Trophoblast cell (in vitro differentiated cells and primary cell): Measurements from ENCODE around the gene CDC42SE2.

Experiments used
- DNase-seq, 2 donors: peaks; one replicate each; pipeline ENCODE4 v3.0.0-alpha.2; 2016
- H2AFZ ChIP-seq: 2 replicates; pipeline ENCODE4 v1.6.1; 2013; ENCODE audit warnings: low read length, moderate library complexity, mild to moderate bottlenecking; ENCODE audit not compliant: insufficient read depth, poor library complexity
- H2AK5ac ChIP-seq: 2 replicates; pipeline ENCODE4 v1.6.1; 2013; ENCODE audit warnings: mild to moderate bottlenecking, low read length
- H2BK120ac ChIP-seq: 2 replicates; pipeline ENCODE4 v1.6.1; 2013; ENCODE audit warnings: low read length, mild to moderate bottlenecking, moderate library complexity; ENCODE audit not compliant: insufficient read depth, poor library complexity
- H2BK12ac ChIP-seq: 2 replicates; pipeline ENCODE4 v1.6.1; 2013; ENCODE audit warnings: mild to moderate bottlenecking, low read length, moderate library complexity
- H2BK5ac ChIP-seq: 2 replicates; pipeline ENCODE4 v1.6.1; 2013; ENCODE audit warnings: low read length, low read depth, moderate library complexity, mild to moderate bottlenecking; ENCODE audit not compliant: poor library complexity
- H3K14ac ChIP-seq: 2 replicates; pipeline ENCODE4 v1.6.1; 2013; ENCODE audit warnings: mild to moderate bottlenecking, low read length
- H3K18ac ChIP-seq: 2 replicates; pipeline ENCODE4 v1.6.1; 2013; ENCODE audit warnings: mild to moderate bottlenecking, low read length
- H3K23ac ChIP-seq: 2 replicates; pipeline ENCODE4 v1.6.1; 2013; ENCODE audit warnings: low read length
- H3K27ac ChIP-seq: 2 replicates; pipeline ENCODE4 v1.5.1; 2013; ENCODE audit warnings: low read depth, mild to moderate bottlenecking, inconsistent platforms, low read length, moderate library complexity
- H3K27me3 ChIP-seq: 2 replicates; pipeline ENCODE4 v1.6.1; 2013; ENCODE audit warnings: inconsistent platforms, mild to moderate bottlenecking, low read length, moderate library complexity; ENCODE audit not compliant: insufficient read depth
- H3K36me3 ChIP-seq, 2 experiments: 1 replicate in 1 of 2; 2 replicates in 1 of 2; pipeline ENCODE4 v1.6.1; 2013; ENCODE audit warnings: low read length in 2 of 2, mild to moderate bottlenecking in 2 of 2, moderate library complexity in 1 of 2; ENCODE audit not compliant: insufficient read depth in 2 of 2, control insufficient read depth in 1 of 2
- H3K4ac ChIP-seq: 2 replicates; pipeline ENCODE4 v1.6.1; 2013; ENCODE audit warnings: low read depth, mild to moderate bottlenecking, low read length, moderate library complexity
- H3K4me1 ChIP-seq, 2 experiments: 1 replicate in 1 of 2; 2 replicates in 1 of 2; pipeline ENCODE4 v1.6.1; 2013; ENCODE audit warnings: low read length in 2 of 2, mild to moderate bottlenecking in 2 of 2, moderate library complexity in 1 of 2; ENCODE audit not compliant: insufficient read depth in 2 of 2, control insufficient read depth in 1 of 2
- H3K4me2 ChIP-seq: 2 replicates; pipeline ENCODE4 v1.6.1; 2013; ENCODE audit warnings: inconsistent platforms, mild to moderate bottlenecking, low read length, moderate library complexity
- H3K4me3 ChIP-seq: 2 replicates; pipeline ENCODE4 v1.5.1; 2013; ENCODE audit warnings: mild to moderate bottlenecking, low read depth, low read length, inconsistent platforms
- H3K79me1 ChIP-seq: one replicate; pipeline ENCODE4 v1.6.1; 2013; ENCODE audit warnings: low read length
- H3K79me2 ChIP-seq: 2 replicates; pipeline ENCODE4 v1.6.1; 2013; ENCODE audit warnings: low read length, mild to moderate bottlenecking; ENCODE audit not compliant: control insufficient read depth, insufficient read depth, poor library complexity
- H3K9ac ChIP-seq: 2 replicates; pipeline ENCODE4 v1.6.1; 2013; ENCODE audit warnings: mild to moderate bottlenecking, low read length
- H3K9me3 ChIP-seq: 2 replicates; pipeline ENCODE4 v1.6.1; 2013; ENCODE audit warnings: low read depth, mild to moderate bottlenecking, control low read depth, inconsistent platforms, low read length; ENCODE audit not compliant: insufficient read depth
- H4K12ac ChIP-seq: 2 replicates; pipeline ENCODE4 v1.6.1; 2013; ENCODE audit warnings: low read depth, mild to moderate bottlenecking, low read length, moderate library complexity
- H4K8ac ChIP-seq: 2 replicates; pipeline ENCODE4 v1.6.1; 2013; ENCODE audit warnings: low read depth, mild to moderate bottlenecking, low read length, moderate library complexity
- H4K91ac ChIP-seq: one replicate; pipeline ENCODE4 v1.6.1; 2013; ENCODE audit warnings: low read depth, mild to moderate bottlenecking, low read length, moderate library complexity
- WGBS: extraction: QIAGEN DNeasy Blood & Tissue Kit; methylation state at CpG from one replicate; pipeline ENCODE4 v1.1.7; 2013; ENCODE audit warnings: missing lambda C conversion rate; ENCODE audit not compliant: insufficient read length, insufficient coverage; ENCODE audit errors: extremely low coverage; 5-methylcytosine and 5-hydroxymethylcytosine counted together

Gene CDC42SE2

GRCh38 chr5:131303537-131303936 is 39.7 kb downstream of the CDC42SE2 start:
- H3K9me3 ChIP-seq = no peaks in the 10 kb centered on the region
- DNase-seq = peak; percentile 66 to 90
- H3K27me3 ChIP-seq = no peaks in the 10 kb centered on the region
- WGBS = no CpG with 5 or more reads among the region's 1 CpG
- no peak overlapping the region for H2AFZ ChIP-seq
- H4K91ac ChIP-seq = no peak overlapping the region
- H2AK5ac ChIP-seq = no peak overlapping the region
- no peak overlapping the region for H3K23ac ChIP-seq
- H3K27ac ChIP-seq = no peak overlapping the region
- no peak overlapping the region for H4K8ac ChIP-seq
- no peak overlapping the region for H4K12ac ChIP-seq
- H3K18ac ChIP-seq = no peak overlapping the region
- H3K4me2 ChIP-seq = no peak overlapping the region
- H3K36me3 ChIP-seq = no peaks in the 10 kb centered on the region
- H3K79me1 ChIP-seq = no peaks in the 10 kb centered on the region
- no peak overlapping the region for H2BK12ac ChIP-seq
- no peak overlapping the region for H3K14ac ChIP-seq
- H2BK120ac ChIP-seq = no peak overlapping the region
- H3K4me1 ChIP-seq = no peaks in the 10 kb centered on the region
- no peak overlapping the region for H3K9ac ChIP-seq
- H3K4ac ChIP-seq = no peak overlapping the region
- H3K4me3 ChIP-seq = no peak overlapping the region
- no peak overlapping the region for H2BK5ac ChIP-seq
- H3K79me2 ChIP-seq = no peaks in the 10 kb centered on the region

GRCh38 chr5:131304414-131304813 is 40.6 kb downstream of the CDC42SE2 start:
- H3K18ac ChIP-seq = no peak overlapping the region
- no peak overlapping the region for H3K23ac ChIP-seq
- H3K36me3 ChIP-seq = no peaks in the 10 kb centered on the region
- H4K91ac ChIP-seq = no peak overlapping the region
- H2AFZ ChIP-seq = no peak overlapping the region
- no peaks in the 10 kb centered on the region for H3K9me3 ChIP-seq
- no peak overlapping the region for H4K12ac ChIP-seq
- no peak for DNase-seq
- no peak overlapping the region for H2AK5ac ChIP-seq
- no CpG with 5 or more reads among the region's 2 CpGs for WGBS
- no peak overlapping the region for H3K14ac ChIP-seq
- no peak overlapping the region for H3K4me2 ChIP-seq
- no peak overlapping the region for H3K27ac ChIP-seq
- no peaks in the 10 kb centered on the region for H3K27me3 ChIP-seq
- no peaks in the 10 kb centered on the region for H3K79me1 ChIP-seq
- no peak overlapping the region for H2BK5ac ChIP-seq
- H3K4me1 ChIP-seq = no peaks in the 10 kb centered on the region
- H3K9ac ChIP-seq = no peak overlapping the region
- no peak overlapping the region for H2BK12ac ChIP-seq
- H3K4me3 ChIP-seq = no peak overlapping the region
- no peak overlapping the region for H4K8ac ChIP-seq
- no peak overlapping the region for H3K4ac ChIP-seq
- no peaks in the 10 kb centered on the region for H3K79me2 ChIP-seq
- no peak overlapping the region for H2BK120ac ChIP-seq

- Histone ChIP-seq H3K14ac (no peak overlapping the region), H3K79me1 (no peaks in the 10 kb centered on the region), H2AFZ (no peak overlapping the region), H2BK12ac (no peak overlapping the region), H3K4me2 (no peak overlapping the region), H2BK5ac (no peak overlapping the region), H2BK120ac (no peak overlapping the region), H4K8ac (no peak overlapping the region), H3K79me2 (no peaks in the 10 kb centered on the region), H4K12ac (no peak overlapping the region), H3K23ac (no peak overlapping the region), H3K4me3 (no peak overlapping the region), H3K18ac (no peak overlapping the region), H2AK5ac (no peak overlapping the region), H3K27me3 (no peaks in the 10 kb centered on the region), H4K91ac (no peak overlapping the region), H3K36me3 (no peaks in the 10 kb centered on the region), H3K4me1 (no peaks in the 10 kb centered on the region), H3K9me3 (no peaks in the 10 kb centered on the region), H3K27ac (no peak overlapping the region), H3K4ac (no peak overlapping the region), H3K9ac (no peak overlapping the region)
- DNase-seq = no peak
- no CpG with 5 or more reads among the region's 2 CpGs for WGBS
These were observed 41.4 kb downstream of the CDC42SE2 start for GRCh38 chr5:131305138-131305689.

GRCh38 chr5:131305906-131306305 is 42.1 kb downstream of the CDC42SE2 start:
- Histone ChIP-seq H3K23ac (no peak overlapping the region), H4K91ac (no peak overlapping the region), H2AK5ac (no peak overlapping the region), H3K14ac (no peak overlapping the region), H2AFZ (no peak overlapping the region), H3K4me1 (no peaks in the 10 kb centered on the region), H4K8ac (no peak overlapping the region), H3K4me2 (no peak overlapping the region), H3K27me3 (no peaks in the 10 kb centered on the region), H3K9ac (no peak overlapping the region), H3K4ac (no peak overlapping the region), H2BK120ac (no peak overlapping the region), H2BK12ac (no peak overlapping the region), H3K79me2 (no peaks in the 10 kb centered on the region), H3K18ac (no peak overlapping the region), H2BK5ac (no peak overlapping the region), H4K12ac (no peak overlapping the region), H3K27ac (no peak overlapping the region), H3K4me3 (no peak overlapping the region), H3K36me3 (no peaks in the 10 kb centered on the region), H3K9me3 (no peaks in the 10 kb centered on the region), H3K79me1 (no peaks in the 10 kb centered on the region)
- WGBS = no CpG with 5 or more reads among the region's 2 CpGs
- DNase-seq = peak in 1 of 2 donors; percentile 57
